Testis (tissue), 3 donors: ENCODE data around the gene NXPH3. TPM values are rescaled to one million over a fixed set of nuclear protein-coding genes. Genes with fewer than 3 reads are reported as not detected.

Experiments used
- DNase-seq: peaks from one replicate; pipeline ENCODE4 v3.0.0-alpha.2; 2019
- H3K27ac ChIP-seq, 2 donors: fragments of 200-600 bp; sonication (generic); one replicate each; pipeline ENCODE4 v1.5.1; 2019
- H3K27me3 ChIP-seq: fragments of 200-600 bp; sonication (generic); one replicate; pipeline ENCODE4 v1.5.1; 2019
- H3K36me3 ChIP-seq: fragments of 200-600 bp; sonication (generic); one replicate; pipeline ENCODE4 v1.5.1; 2017; ENCODE audit warnings: low read depth; ENCODE audit errors: missing control alignments
- H3K4me1 ChIP-seq: fragments of 200-600 bp; sonication (generic); one replicate; pipeline ENCODE4 v1.5.1; 2019
- H3K4me3 ChIP-seq, 2 donors: fragments of 200-600 bp; sonication (generic); one replicate each; pipeline ENCODE4 v1.5.1; 2017 to 2019
- H3K9me3 ChIP-seq: fragments of 200-600 bp; sonication (generic); one replicate; pipeline ENCODE4 v1.5.1; 2017
- CTCF ChIP-seq, 3 experiments: fragments of 450-650 bp in 2 of 3; fragments of 200-600 bp in 1 of 3; sonication (generic) in 1 of 3; IDR thresholded peaks; one replicate each; pipeline ENCODE4 v1.5.1; 2016 to 2019; ENCODE audit warnings: antibody characterized with exemption in 3 of 3, mild to moderate bottlenecking in 2 of 3, moderate library complexity in 1 of 3
- POLR2A ChIP-seq: fragments of 450-650 bp; IDR thresholded peaks from one replicate; pipeline ENCODE4 v1.6.1; 2017; ENCODE audit warnings: antibody characterized with exemption, mild to moderate bottlenecking, moderate library complexity
- WGBS, 2 donors: methylation state at CpG; one replicate each; pipeline ENCODE4 v1.1.5; 2018; 5-methylcytosine and 5-hydroxymethylcytosine counted together
- intact Hi-C: fragments of 100-400 bp; cut with DNase I; formaldehyde crosslinking; loops from one replicate; pipeline ENCODE4 v1.15.1; 2023; ENCODE audit warnings: low total_unique reads
- polyA plus RNA-seq: library from polyadenylated mRNA; stranded (reverse); fragments of 350-450 nt; fragmentation: Illumina TruSeq; extraction: RNeasy Lipid Tissue Mini Kit (QIAGEN cat#74804); gene quantifications from one replicate; pipeline ENCODE4 v1.2.3, GENCODE V29; 2014; ENCODE audit warnings: low read depth, low replicate concordance; ENCODE audit not compliant: insufficient read depth
- total RNA-seq, 2 donors: library from RNA; depleted of rRNA; stranded (reverse); fragments of >200 nt; gene quantifications; one replicate each; pipeline ENCODE4 v1.2.3, GENCODE V29; 2016

NXPH3 gene
- total and polyA plus RNA-seq, 3 donors from 2014 or later, result 4.1 to 5.8 (median 5.6) TPM

GRCh38 chr17:49578414-49578813, 2.7 kb downstream of the NXPH3 start:
- Histone ChIP-seq H3K4me3 (no peak overlapping the region), H3K27ac (no peak overlapping the region), H3K36me3 (no peaks in the 10 kb centered on the region), H3K27me3 (no peaks in the 10 kb centered on the region), H3K4me1 (peaks cover 36% of the 10 kb centered on the region), H3K9me3 (no peaks in the 10 kb centered on the region)
- no peak for DNase-seq
- no peak for TF ChIP-seq POLR2A
- no peak for TF ChIP-seq CTCF (IDR thresholded peaks at IDR 0.05)
- intact Hi-C loops, result loop anchor here (10.0 kb wide), 1 partner anchor 196 kb away; no protein-coding TSS in a partner anchor
- 84 to 96% methylated on average over 6 to 13 of the region's 13 CpGs for WGBS, 2 donors

- Histone ChIP-seq H3K27ac (no peak overlapping the region), H3K27me3 (no peaks in the 10 kb centered on the region), H3K36me3 (no peaks in the 10 kb centered on the region), H3K4me1 (peaks cover 30% of the 10 kb centered on the region), H3K9me3 (no peaks in the 10 kb centered on the region), H3K4me3 (no peak overlapping the region)
- intact Hi-C loops, result loop anchor here (10.0 kb wide), 1 partner anchor 196 kb away; no protein-coding TSS in a partner anchor
- no peak for TF ChIP-seq POLR2A
- no peak for TF ChIP-seq CTCF (IDR thresholded peaks at IDR 0.05)
- WGBS, 2 donors, result 93 to 94% methylated on average over 8 to 17 of the region's 17 CpGs
- DNase-seq, result no peak
These were observed 3.4 kb downstream of the NXPH3 start for GRCh38 chr17:49578952-49579500.

- no peak for DNase-seq
- Histone ChIP-seq H3K9me3 (no peaks in the 10 kb centered on the region), H3K27ac (no peak overlapping the region), H3K36me3 (no peaks in the 10 kb centered on the region), H3K4me1 (peaks cover 25% of the 10 kb centered on the region), H3K27me3 (no peaks in the 10 kb centered on the region), H3K4me3 (no peak overlapping the region)
- intact Hi-C loops, result loop anchor here (10.0 kb wide), 1 partner anchor 195 kb away; no protein-coding TSS in a partner anchor
- TF ChIP-seq POLR2A (no peak), CTCF (IDR thresholded peaks at IDR 0.05) (no peak)
- WGBS, 2 donors, result 98% methylated on average over 5 of the region's 5 CpGs
These were observed 3.9 kb downstream of the NXPH3 start for GRCh38 chr17:49579522-49579921.

- no peaks in the 10 kb centered on the region for H3K9me3 ChIP-seq
- TF ChIP-seq CTCF (IDR thresholded peaks at IDR 0.05) (no peak), POLR2A (no peak)
- H3K27me3 ChIP-seq, result no peaks in the 10 kb centered on the region
- WGBS, 2 donors, result 89 to 91% methylated on average over 10 to 21 of the region's 21 CpGs
- H3K4me1 ChIP-seq, result peaks cover 18% of the 10 kb centered on the region
- no peak overlapping the region for H3K4me3 ChIP-seq
- H3K36me3 ChIP-seq, result no peaks in the 10 kb centered on the region
- intact Hi-C loops, result no loop called here
- no peak overlapping the region for H3K27ac ChIP-seq
- DNase-seq, result no peak
These were observed 4.5 kb downstream of the NXPH3 start for GRCh38 chr17:49580055-49580721.
